Neural cell (in vitro differentiated cells): Measurements from ENCODE around the gene GLUL. TPM values are rescaled to one million over a fixed set of nuclear protein-coding genes. Genes with fewer than 3 reads are reported as not detected.

Source experiments
- H2AFZ ChIP-seq: fragments of 200-600, 300-800 bp; sonication (generic), shearing (Covaris generic); 2 replicates; pipeline ENCODE4 v1.6.0; 2014; ENCODE audit warnings: low read depth, mild to moderate bottlenecking, antibody characterized with exemption, low read length, moderate library complexity
- H3F3A ChIP-seq: fragments of 200-600 bp; shearing (Covaris generic); 2 replicates; pipeline ENCODE4 v1.6.1; 2016; ENCODE audit warnings: mild to moderate bottlenecking, moderate library complexity, mixed read lengths, antibody characterized with exemption, low read length; ENCODE audit not compliant: insufficient read depth, poor library complexity, severe bottlenecking
- H3K27ac ChIP-seq: fragments of 200-600, 300-800 bp; sonication (generic), shearing (Covaris generic); 2 replicates; pipeline ENCODE4 v1.5.1; 2014; ENCODE audit warnings: mild to moderate bottlenecking, low read length, moderate library complexity
- H3K27me3 ChIP-seq: fragments of 300-800, 200-600 bp; sonication (generic), shearing (Covaris generic); 2 replicates; pipeline ENCODE4 v1.6.0; 2014; ENCODE audit warnings: mild to moderate bottlenecking, low read depth, low read length, moderate library complexity; ENCODE audit not compliant: insufficient read depth
- H3K36me3 ChIP-seq: fragments of 300-800, 200-600 bp; sonication (generic), shearing (Covaris generic); 2 replicates; pipeline ENCODE4 v1.5.1; 2014; ENCODE audit warnings: mild to moderate bottlenecking, antibody characterized with exemption, low read length, moderate library complexity; ENCODE audit not compliant: insufficient read depth
- H3K4me2 ChIP-seq: fragments of 300-800, 200-600 bp; sonication (generic), shearing (Covaris generic); 2 replicates; pipeline ENCODE4 v1.6.0; 2014; ENCODE audit warnings: mild to moderate bottlenecking, low read length
- H3K4me3 ChIP-seq: fragments of 300-800, 200-600 bp; sonication (generic), shearing (Covaris generic); 2 replicates; pipeline ENCODE4 v1.5.1; 2014; ENCODE audit warnings: mild to moderate bottlenecking, low read length, moderate library complexity
- H3K79me2 ChIP-seq: fragments of 200-600 bp; shearing (Covaris generic); replicated peaks from 2 replicates; pipeline ENCODE4 v1.6.0; 2014; ENCODE audit warnings: mild to moderate bottlenecking, low read length, moderate library complexity; ENCODE audit not compliant: insufficient read depth
- H3K9ac ChIP-seq: fragments of 300-800, 200-600 bp; sonication (generic), shearing (Covaris generic); 2 replicates; pipeline ENCODE4 v1.6.1; 2016; ENCODE audit warnings: mild to moderate bottlenecking, low read length, mixed read lengths
- H3K9me2 ChIP-seq: fragments of 200-600 bp; shearing (Covaris generic); 2 replicates; pipeline ENCODE4 v1.6.1; 2016; ENCODE audit warnings: mild to moderate bottlenecking, low read length, mixed read lengths; ENCODE audit not compliant: insufficient read depth
- H3K9me3 ChIP-seq: fragments of 200-600, 300-800 bp; sonication (generic), shearing (Covaris generic); 2 replicates; pipeline ENCODE4 v1.6.1; 2016; ENCODE audit warnings: mild to moderate bottlenecking, mixed run types, low read length, moderate library complexity, mixed read lengths
- H4K20me1 ChIP-seq: fragments of 200-600 bp; shearing (Covaris generic); 2 replicates; pipeline ENCODE4 v1.6.1; 2016; ENCODE audit warnings: mild to moderate bottlenecking, mixed run types; ENCODE audit not compliant: insufficient read depth
- CTCF ChIP-seq: fragments of 450-650 bp; IDR thresholded peaks from 2 replicates; pipeline ENCODE4 v1.5.1; 2014; ENCODE audit warnings: antibody characterized with exemption, mild to moderate bottlenecking, moderate library complexity; ENCODE audit not compliant: poor library complexity, severe bottlenecking
- EP300 ChIP-seq: fragments of 450-650 bp; conservative IDR thresholded peaks from 2 replicates; pipeline ENCODE4 v1.6.1; 2014; ENCODE audit warnings: antibody characterized with exemption, mild to moderate bottlenecking, moderate library complexity; ENCODE audit not compliant: poor library complexity, severe bottlenecking
- EZH2 ChIP-seq: fragments of 200-600, 300-800 bp; shearing (Covaris generic), sonication (generic); IDR thresholded peaks from 2 replicates; pipeline ENCODE4 v1.6.1; 2014; ENCODE audit warnings: antibody characterized with exemption, low read length, borderline replicate concordance, mild to moderate bottlenecking; ENCODE audit not compliant: insufficient read depth, poor library complexity, severe bottlenecking
- MXI1 ChIP-seq: fragments of 450-650 bp; conservative IDR thresholded peaks from 2 replicates; pipeline ENCODE4 v1.6.1; 2014; ENCODE audit warnings: antibody characterized with exemption, mild to moderate bottlenecking; ENCODE audit not compliant: poor library complexity, severe bottlenecking
- POLR2AphosphoS5 ChIP-seq: IDR thresholded peaks from 2 replicates; pipeline ENCODE4 v1.6.1; 2012
- RAD21 ChIP-seq: fragments of 450-650 bp; conservative IDR thresholded peaks from 2 replicates; pipeline ENCODE4 v1.6.1; 2014; ENCODE audit warnings: antibody characterized with exemption, mild to moderate bottlenecking, moderate library complexity
- REST ChIP-seq: IDR thresholded peaks from 2 replicates; pipeline ENCODE4 v1.6.1; 2012; ENCODE audit warnings: borderline replicate concordance
- SMC3 ChIP-seq: fragments of 450-650 bp; conservative IDR thresholded peaks from 2 replicates; pipeline ENCODE4 v1.6.1; 2014; ENCODE audit warnings: antibody characterized with exemption, mild to moderate bottlenecking, moderate library complexity; ENCODE audit not compliant: poor library complexity
- TAF1 ChIP-seq: IDR thresholded peaks from 2 replicates; pipeline ENCODE4 v1.6.1; 2012; ENCODE audit warnings: low read depth
- polyA minus RNA-seq: library from RNA; depleted of rRNA, polyadenylated mRNA; stranded (reverse); fragments of >200 nt; gene quantifications from 2 replicates; pipeline ENCODE4 v1.2.3, GENCODE V29; 2014
- polyA plus RNA-seq: library from polyadenylated mRNA; depleted of rRNA; stranded (reverse); fragments of >200 nt; gene quantifications from 2 replicates; pipeline ENCODE4 v1.2.3, GENCODE V29; 2014

The GLUL gene
- polyA plus RNA-seq, result 219 and 225 TPM in 2 replicates
- 234 and 263 TPM in 2 replicates for polyA minus RNA-seq

GRCh38 chr1:182391362-182392049 lies at the start of gene GLUL:
GLUL (minus strand) TSS chr1:182391790; CDS start chr1:182388737, 3,053 bp downstream.
- peak within 1 kb of the TSS; percentile 91 for H3K27ac ChIP-seq
- peaks cover 11% of the 10 kb centered on the region for H3K36me3 ChIP-seq
- peak within 1 kb of the TSS; percentile 94 for H3K9ac ChIP-seq
- peak within 1 kb of the TSS; percentile 98 for H3K4me3 ChIP-seq
- H3K9me3 ChIP-seq, result no peaks in the 10 kb centered on the region
- no peaks in the 10 kb centered on the region for H3F3A ChIP-seq
- H3K79me2 ChIP-seq, result peaks cover 46% of the 10 kb centered on the region
- no peaks in the 10 kb centered on the region for H3K27me3 ChIP-seq
- H4K20me1 ChIP-seq, result peaks cover 27% of the 10 kb centered on the region
- H3K4me2 ChIP-seq, result peak within 1 kb of the TSS; percentile 86
- TF ChIP-seq RAD21 (peak; percentile 36), CTCF (no peak), REST (peak; percentile 88), EZH2 (no peak), SMC3 (peak; percentile 46), TAF1 (peak; percentile 95), MXI1 (peak; percentile 90), POLR2AphosphoS5 (peak; percentile 96), EP300 (peak; percentile 50)
- peak within 1 kb of the TSS; percentile 92 for H2AFZ ChIP-seq
- no peaks in the 10 kb centered on the region for H3K9me2 ChIP-seq

- no peaks in the 10 kb centered on the region for H3K79me2 ChIP-seq
- no peaks in the 10 kb centered on the region for H3F3A ChIP-seq
- no peak overlapping the region for H3K4me3 ChIP-seq
- peaks cover 3% of the 10 kb centered on the region for H3K9me3 ChIP-seq
- H3K4me2 ChIP-seq, result no peak overlapping the region
- no peaks in the 10 kb centered on the region for H3K36me3 ChIP-seq
- H3K9ac ChIP-seq, result no peak overlapping the region
- TF ChIP-seq RAD21 (no peak), TAF1 (no peak), CTCF (no peak), MXI1 (no peak), EZH2 (no peak), SMC3 (no peak), EP300 (no peak), POLR2AphosphoS5 (no peak), REST (no peak)
- no peak overlapping the region for H2AFZ ChIP-seq
- H3K9me2 ChIP-seq, result no peaks in the 10 kb centered on the region
- no peak overlapping the region for H3K27ac ChIP-seq
- H4K20me1 ChIP-seq, result no peaks in the 10 kb centered on the region
- H3K27me3 ChIP-seq, result no peaks in the 10 kb centered on the region
These were observed 46.7 kb upstream of the GLUL start for GRCh38 chr1:182438326-182438725.
